ENCODE measurements around the gene VAX1. TPM values are rescaled to one million over a fixed set of nuclear protein-coding genes. Genes with fewer than 3 reads are reported as not detected.
"Not testable (repeated sequence)": the region's sequence is repeated elsewhere in the genome, so short reads cannot be mapped to it uniquely, and the experiment has no call there.

The VAX1 gene
- polyA plus RNA-seq, 1 experiment = 0.23 TPM

GRCh38 chr10:117131376-117132327, 6.4 kb downstream of the VAX1 start:
- no peaks in the 10 kb centered on the region for H3K36me3 ChIP-seq (ENCODE audit: control insufficient read depth, insufficient read depth, low read length)
- CTCF ChIA-PET = interaction anchor here (1.8 kb wide), 1 partner anchor 335 kb away, joined by 5 read pairs; no protein-coding TSS in a partner anchor

DNA sequence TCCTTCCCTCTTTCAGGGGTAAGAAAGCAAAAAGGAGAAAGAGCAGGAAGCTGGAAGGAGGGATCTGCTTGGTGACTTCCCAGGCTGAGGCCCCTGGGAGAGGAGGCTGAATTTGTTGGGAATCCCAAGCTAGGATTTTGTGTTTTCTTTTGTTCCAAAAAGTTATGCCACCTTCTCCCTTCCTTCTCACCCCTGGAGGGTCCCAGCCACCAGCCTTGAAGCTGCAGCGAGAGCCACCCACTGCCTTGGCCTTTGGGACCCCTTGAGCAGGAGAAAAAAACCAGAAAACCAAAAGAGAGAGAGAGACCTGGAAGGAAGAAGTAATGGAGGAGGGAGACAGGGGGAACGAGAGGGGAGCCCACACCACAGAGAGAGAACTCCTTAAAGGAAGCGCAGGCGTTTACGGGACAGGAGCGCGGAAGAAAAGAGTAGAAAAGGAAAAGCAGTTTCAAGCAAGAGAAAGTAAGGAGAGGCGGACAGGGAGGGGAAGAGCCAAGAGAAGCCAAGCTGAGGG, 7.2 kb downstream of the VAX1 start:
- peaks cover 3% of the 10 kb centered on the region for H3K27me3 ChIP-seq (ENCODE audit: control insufficient read depth, insufficient read depth, low read length)
- TF ChIP-seq, protein P1, sequence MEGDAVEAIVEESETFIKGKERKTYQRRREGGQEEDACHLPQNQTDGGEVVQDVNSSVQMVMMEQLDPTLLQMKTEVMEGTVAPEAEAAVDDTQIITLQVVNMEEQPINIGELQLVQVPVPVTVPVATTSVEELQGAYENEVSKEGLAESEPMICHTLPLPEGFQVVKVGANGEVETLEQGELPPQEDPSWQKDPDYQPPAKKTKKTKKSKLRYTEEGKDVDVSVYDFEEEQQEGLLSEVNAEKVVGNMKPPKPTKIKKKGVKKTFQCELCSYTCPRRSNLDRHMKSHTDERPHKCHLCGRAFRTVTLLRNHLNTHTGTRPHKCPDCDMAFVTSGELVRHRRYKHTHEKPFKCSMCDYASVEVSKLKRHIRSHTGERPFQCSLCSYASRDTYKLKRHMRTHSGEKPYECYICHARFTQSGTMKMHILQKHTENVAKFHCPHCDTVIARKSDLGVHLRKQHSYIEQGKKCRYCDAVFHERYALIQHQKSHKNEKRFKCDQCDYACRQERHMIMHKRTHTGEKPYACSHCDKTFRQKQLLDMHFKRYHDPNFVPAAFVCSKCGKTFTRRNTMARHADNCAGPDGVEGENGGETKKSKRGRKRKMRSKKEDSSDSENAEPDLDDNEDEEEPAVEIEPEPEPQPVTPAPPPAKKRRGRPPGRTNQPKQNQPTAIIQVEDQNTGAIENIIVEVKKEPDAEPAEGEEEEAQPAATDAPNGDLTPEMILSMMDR (IDR thresholded peaks at IDR 0.05; ENCODE audit: insufficient read depth, low read depth, low read length) = no peak
- no peak for DNase-seq (ENCODE audit: low read depth)
- H3K36me3 ChIP-seq (ENCODE audit: control insufficient read depth, insufficient read depth, low read length) = no peaks in the 10 kb centered on the region
- ChIA-PET CTCF (interaction anchor here (1.1 to 1.8 kb wide), 2 partner anchors 37 to 334 kb away, joined by 4 to 5 read pairs; no protein-coding TSS in a partner anchor), POLR2A (no interaction called here)
- H3K4me3 ChIP-seq (ENCODE audit: low read depth, low read length) = no peak overlapping the region

More at GRCh38 chr10:117131376-117132327, 6.4 kb downstream of the VAX1 start:
- no peak for DNase-seq (ENCODE audit: low read depth)
- Histone ChIP-seq H3K27me3 (ENCODE audit: control insufficient read depth, insufficient read depth, low read length) (peaks cover 4% of the 10 kb centered on the region), H3K4me3 (ENCODE audit: low read depth, low read length) (no peak overlapping the region)
- POLR2A ChIA-PET = no interaction called here
- TF ChIP-seq, protein P1 (IDR thresholded peaks at IDR 0.05; ENCODE audit: insufficient read depth, low read depth, low read length) = no peak

GRCh38 chr10:117130346-117130745, 7.7 kb downstream of the VAX1 start:
- no peak for DNase-seq (ENCODE audit: low read depth)
- H3K27me3 ChIP-seq (ENCODE audit: control insufficient read depth, insufficient read depth, low read length) = peaks cover 3% of the 10 kb centered on the region
- H3K4me3 ChIP-seq (ENCODE audit: low read depth, low read length) = no peak overlapping the region
- POLR2A ChIA-PET = no interaction called here
- TF ChIP-seq, protein P1 (IDR thresholded peaks at IDR 0.05; ENCODE audit: insufficient read depth, low read depth, low read length) = no peak
- CTCF ChIA-PET = interaction anchor here (1.1 to 1.8 kb wide), 2 partner anchors 38 to 334 kb away, joined by 4 to 5 read pairs; no protein-coding TSS in a partner anchor
- no peaks in the 10 kb centered on the region for H3K36me3 ChIP-seq (ENCODE audit: control insufficient read depth, insufficient read depth, low read length)

- POLR2A ChIA-PET; H3K4me3 ChIP-seq (ENCODE audit: low read depth, low read length); H3K36me3 ChIP-seq (ENCODE audit: control insufficient read depth, insufficient read depth, low read length); DNase-seq (ENCODE audit: low read depth); CTCF ChIA-PET; H3K27me3 ChIP-seq (ENCODE audit: control insufficient read depth, insufficient read depth, low read length): not testable (repeated sequence)
These were observed 11.4 kb downstream of the VAX1 start for GRCh38 chr10:117126645-117127044.

GRCh38 chr10:117126034-117126433, 12.0 kb downstream of the VAX1 start:
- no peak for DNase-seq (ENCODE audit: low read depth)
- Histone ChIP-seq H3K4me3 (ENCODE audit: low read depth, low read length) (no peak overlapping the region), H3K27me3 (ENCODE audit: control insufficient read depth, insufficient read depth, low read length) (peaks cover 3% of the 10 kb centered on the region), H3K36me3 (ENCODE audit: control insufficient read depth, insufficient read depth, low read length) (no peaks in the 10 kb centered on the region)
- ChIA-PET CTCF (no interaction called here), POLR2A (no interaction called here)
- TF ChIP-seq, protein P1 (IDR thresholded peaks at IDR 0.05; ENCODE audit: insufficient read depth, low read depth, low read length) = no peak
